CD4-positive, alpha-beta T cell treated with Interleukin-4 for 4 hours (primary cell): Measurements from ENCODE around the gene STK11.
A peak's percentile ranks its signal among the peaks of the same experiment; 100 is the strongest.

Source experiments
- DNase-seq: peaks from one replicate; pipeline ENCODE4 v3.0.0-alpha.2; 2020

The STK11 gene

GRCh38 chr19:1251330-1252220 is 46.0 kb downstream of the STK11 start:
- no peak for DNase-seq

DNA sequence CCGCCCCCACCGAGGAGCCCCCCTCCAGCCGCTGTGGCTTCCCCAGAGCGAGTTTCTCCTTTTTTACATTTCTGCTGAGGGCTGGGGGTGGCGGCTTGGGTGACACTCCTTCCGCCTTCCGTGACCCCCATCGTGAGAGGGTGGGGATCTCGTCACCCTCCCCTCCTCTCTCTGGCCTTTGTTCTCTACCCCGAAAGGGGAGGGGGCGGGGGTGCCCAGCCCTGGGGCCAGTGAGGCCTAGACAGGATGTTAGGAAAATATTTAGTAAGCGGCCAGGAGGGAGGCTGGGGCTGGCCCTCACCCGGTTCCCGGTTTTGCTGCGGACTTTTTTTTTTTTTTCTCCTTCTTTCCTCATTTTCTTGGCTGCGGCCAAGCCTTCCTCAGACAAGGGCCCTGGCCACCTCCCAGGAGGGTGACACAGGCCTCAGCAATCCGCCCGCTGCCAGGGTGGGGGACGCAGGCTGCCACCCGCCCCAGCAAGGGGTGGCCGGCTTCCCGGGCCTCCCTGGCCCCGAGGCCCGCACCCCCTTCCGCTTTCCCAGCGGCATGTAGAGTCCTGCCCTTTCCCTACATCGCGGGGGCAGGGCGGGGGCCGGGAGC is 46.7 kb downstream of the STK11 start:
- peak; percentile 82 for DNase-seq

DNA sequence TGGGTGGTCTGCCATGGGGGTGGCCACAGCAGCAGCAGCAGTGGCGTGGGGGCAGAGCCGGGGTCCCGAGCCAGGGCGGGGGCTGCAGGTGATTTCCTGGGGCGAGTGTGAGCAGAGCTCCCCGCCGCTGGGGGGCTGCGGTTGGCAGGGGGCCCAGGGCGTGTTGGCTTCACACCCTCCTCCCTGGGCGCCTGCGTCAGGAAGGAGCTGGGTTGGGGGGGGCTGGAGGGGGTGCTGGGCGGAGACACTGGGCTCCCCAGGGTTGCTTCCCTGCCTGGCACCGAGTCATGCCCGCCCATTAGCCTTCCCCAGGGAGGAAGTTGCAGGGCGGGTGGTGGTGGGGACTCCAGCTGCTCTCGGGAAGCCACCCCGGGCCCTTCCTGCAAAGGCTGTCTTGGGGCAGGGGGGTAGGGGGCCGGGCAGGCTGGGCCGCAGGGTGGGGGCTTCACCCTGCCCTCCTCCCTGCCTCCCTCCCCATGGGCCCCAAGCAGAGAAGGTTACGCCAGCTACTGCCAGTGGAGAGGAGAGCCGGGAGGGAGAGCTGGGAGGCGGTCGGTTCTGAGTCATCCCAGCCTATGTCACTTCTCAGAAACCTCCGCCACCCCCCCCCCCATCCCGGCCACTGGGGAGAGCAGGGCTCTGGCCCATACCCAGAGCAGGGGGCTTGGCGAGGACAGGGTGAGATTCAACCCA is 47.4 kb downstream of the STK11 start:
- peak; percentile 86 for DNase-seq

- no peak for DNase-seq
These were observed 48.0 kb downstream of the STK11 start for GRCh38 chr19:1253514-1254080.

DNA sequence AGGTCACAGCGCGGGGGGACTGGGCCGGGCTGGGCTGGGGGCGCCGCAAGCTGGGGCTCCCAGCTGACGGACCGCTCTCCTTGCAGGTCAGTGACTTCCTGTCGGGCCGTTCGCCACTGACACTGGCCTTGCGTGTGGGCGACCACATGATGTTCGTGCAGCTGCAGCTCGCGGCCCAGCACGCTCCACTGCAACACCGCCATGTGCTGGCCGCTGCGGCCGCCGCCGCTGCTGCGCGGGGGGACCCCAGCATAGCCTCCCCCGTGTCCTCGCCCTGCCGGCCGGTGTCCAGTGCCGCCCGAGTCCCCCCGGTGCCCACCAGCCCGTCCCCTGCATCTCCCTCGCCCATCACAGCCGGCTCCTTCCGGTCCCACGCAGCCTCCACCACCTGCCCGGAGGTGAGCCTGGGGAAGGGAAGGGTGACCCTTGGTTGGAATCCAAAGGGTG is 48.5 kb downstream of the STK11 start:
- DNase-seq, result no peak

GRCh38 chr19:1254530-1255185 is 49.1 kb downstream of the STK11 start:
- DNase-seq, result no peak

DNA sequence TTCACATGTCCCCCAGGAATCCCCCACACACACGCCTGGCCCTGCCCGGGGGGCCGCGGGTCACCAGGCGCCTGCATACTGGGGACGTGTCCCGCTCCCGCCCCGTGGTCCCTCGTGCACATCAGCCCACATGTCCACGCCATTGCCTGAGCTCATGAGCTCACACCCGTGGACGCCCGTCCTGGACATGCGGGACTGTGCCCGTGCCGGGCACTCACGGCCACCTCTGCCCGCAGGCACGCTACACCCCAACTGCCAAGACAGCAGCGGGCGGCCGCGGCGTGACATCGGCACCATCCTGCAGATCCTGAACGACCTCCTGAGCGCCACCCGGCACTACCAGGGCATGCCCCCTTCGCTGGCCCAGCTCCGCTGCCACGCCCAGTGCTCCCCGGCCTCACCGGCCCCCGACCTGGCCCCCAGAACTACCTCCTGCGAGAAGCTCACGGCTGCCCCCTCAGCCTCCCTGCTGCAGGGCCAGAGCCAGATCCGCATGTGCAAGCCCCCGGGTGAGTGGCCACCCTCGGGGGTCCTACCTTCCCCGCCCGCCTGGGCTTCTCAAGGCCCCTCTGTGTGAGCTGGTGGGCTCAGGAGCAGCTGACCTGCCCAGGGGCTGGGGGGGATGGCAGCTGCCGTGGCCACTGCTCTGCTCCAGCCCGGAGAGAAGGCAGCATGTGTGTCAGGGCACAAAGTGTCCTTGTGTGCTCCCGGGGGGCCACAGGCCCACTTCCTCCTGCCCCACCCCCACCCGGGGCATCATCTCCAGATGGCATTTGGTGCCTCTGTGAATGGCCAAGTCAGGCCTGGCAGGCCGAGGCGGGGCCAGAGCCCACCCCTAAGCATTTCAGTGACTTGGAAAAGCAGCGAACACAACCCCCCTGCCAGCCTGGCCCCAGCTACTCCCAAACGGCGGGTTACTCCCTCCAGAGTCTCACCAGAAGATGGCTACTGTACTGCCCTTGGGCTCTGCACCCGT is 49.9 kb downstream of the STK11 start:
- no peak for DNase-seq

DNA sequence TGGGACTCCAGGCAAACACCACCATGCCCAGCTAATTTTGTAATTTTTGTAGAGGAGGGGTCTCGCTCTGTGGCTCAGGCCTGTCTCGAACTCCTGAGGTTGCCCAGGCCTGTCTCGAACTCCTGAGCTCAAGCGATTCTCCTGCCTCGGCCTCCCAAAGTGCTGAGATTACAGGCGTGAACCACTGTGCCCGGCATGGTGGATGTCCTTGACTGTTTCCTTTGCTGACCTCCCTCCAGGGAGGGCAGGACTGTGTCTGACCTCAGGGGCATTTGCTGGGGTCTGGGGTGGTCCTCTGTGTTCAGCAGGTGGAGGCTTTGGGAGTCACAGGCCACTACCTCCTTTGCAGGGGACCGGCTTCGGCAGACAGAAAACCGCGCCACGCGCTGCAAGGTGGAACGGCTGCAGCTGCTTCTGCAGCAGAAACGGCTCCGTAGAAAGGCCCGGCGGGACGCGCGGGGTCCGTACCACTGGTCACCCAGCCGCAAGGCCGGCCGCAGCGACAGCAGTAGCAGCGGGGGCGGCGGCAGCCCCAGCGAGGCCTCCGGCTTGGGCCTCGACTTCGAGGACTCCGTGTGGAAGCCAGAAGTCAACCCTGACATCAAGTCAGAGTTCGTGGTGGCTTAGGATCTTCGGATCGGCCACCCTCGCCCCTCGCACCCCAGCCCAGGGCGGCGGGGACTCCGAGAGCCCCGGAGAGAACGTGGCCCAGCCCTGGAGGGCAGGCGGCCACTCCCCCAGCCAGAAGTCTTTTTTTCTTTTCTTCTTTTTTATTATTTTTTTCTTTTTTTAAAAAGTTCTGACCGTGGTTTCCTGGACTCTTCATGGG is 51.3 kb downstream of the STK11 start:
- DNase-seq, result no peak

- DNase-seq, result no peak
These were observed 52.0 kb downstream of the STK11 start for GRCh38 chr19:1257475-1258162.

DNA sequence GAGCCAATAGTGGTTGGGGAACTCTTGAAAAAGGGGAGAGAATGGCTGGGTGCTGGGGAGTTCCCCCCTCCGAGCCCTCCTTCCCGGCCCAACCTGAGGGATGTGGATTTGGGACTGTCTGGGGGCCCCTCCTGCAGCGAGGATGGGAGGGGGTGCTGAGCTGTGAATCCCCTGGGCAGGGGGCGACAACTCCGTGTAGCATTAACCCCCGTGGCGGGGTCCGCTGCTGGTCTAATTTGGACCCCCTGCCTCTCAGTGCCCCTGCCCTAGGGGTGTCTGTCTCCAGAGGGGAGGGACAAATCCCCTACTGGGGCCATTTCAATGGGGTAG is 52.5 kb downstream of the STK11 start:
- DNase-seq, result no peak

DNA sequence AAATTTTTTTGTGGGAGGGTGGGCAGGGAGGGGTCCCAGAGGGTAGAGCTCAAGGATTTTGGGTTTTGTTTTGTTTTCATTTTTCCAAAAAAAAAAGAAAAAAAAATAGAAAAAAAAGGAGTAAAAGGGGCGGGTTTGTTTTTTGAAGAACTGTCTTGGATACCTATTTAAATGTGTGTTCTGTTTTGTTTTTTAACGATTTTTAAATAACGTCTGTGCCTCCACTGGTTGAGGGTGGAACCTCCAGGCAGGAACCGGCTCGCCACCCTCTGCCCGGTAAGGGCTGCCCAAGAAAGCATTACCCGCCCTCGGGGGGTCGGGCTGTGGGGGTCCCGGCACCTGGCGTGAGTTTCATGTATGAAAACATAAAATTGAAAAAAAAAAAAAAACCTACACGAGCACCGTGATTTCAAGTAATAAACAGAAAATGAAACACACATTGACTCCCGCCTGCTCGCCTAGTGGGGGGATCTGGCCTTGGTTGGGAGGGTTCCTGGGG is 53.2 kb downstream of the STK11 start:
- no peak for DNase-seq

DNA sequence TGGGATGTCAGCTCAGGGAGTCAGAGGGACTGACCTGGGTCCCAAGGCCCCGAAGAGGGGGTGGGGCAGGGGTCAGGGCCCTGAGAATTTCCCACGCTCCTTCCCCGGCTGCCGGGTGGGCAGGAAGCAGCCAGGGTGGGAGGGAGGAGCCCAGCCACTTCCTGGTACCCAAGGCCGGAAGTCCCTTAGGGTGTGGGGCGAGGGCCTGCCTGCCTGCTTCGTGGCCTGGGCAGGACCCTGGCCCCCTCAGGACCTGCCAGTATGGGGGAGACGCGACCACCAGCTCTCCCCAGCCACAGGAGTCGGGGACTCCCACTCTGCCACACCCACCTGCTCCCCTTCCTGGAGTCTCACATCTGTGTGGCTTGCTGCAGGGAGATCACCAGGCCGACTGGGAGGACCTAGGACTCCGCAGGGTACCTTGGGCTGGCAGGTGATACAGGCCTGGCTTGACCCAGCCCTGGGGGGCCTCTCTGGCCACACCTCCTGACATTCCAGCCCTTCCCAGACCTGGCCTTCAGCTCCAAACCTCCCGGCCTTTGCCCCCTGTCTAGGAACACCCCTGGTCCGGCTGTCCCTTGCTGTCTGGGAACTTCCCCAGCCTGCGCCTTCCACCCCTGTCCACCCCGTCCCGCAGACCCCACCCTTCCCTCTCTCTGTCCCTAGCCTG is 53.8 kb downstream of the STK11 start:
- DNase-seq, result peak; percentile 66

DNA sequence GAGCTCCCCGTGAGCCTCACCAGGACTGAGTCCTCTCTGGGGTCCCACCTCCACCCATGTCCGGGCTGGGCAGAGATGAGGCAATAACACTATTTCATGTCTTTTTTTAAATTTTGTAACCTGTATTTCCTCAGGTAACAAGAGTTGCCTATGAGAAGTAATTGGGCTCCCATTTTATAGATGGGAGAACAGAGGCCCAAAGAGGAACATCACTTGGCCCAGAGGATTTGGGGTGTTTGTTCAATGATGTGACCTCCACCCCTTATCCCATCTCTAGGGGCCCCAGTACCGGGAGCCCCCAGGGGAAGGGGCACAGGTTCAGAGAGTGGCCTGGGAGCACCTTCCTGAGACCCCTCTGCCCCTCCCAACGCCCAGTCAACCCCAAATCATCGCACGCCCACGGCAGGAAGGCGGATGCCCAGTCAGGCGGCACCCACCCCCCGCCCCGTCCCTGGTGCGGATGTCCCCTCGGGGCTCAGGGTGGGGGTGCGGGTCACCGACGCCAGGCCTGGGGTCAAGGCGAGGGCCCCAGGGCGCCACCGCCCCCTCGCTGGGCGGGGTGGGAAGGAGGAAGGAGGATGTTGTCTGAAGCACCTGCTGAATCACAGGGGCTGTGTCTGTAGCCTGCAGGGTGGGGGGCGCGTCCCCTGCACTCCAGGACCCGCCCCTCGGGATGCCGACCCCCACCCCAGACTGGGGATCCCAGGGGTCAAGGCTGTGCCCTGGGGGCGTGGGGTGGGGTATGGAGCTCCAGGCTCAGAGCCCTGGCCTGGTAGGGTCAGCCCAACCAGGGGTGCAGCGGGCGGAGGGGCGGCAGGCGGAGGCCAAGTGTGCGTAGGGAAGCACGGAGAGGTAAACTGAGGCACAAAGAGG is 54.5 kb downstream of the STK11 start:
- no peak for DNase-seq

DNA sequence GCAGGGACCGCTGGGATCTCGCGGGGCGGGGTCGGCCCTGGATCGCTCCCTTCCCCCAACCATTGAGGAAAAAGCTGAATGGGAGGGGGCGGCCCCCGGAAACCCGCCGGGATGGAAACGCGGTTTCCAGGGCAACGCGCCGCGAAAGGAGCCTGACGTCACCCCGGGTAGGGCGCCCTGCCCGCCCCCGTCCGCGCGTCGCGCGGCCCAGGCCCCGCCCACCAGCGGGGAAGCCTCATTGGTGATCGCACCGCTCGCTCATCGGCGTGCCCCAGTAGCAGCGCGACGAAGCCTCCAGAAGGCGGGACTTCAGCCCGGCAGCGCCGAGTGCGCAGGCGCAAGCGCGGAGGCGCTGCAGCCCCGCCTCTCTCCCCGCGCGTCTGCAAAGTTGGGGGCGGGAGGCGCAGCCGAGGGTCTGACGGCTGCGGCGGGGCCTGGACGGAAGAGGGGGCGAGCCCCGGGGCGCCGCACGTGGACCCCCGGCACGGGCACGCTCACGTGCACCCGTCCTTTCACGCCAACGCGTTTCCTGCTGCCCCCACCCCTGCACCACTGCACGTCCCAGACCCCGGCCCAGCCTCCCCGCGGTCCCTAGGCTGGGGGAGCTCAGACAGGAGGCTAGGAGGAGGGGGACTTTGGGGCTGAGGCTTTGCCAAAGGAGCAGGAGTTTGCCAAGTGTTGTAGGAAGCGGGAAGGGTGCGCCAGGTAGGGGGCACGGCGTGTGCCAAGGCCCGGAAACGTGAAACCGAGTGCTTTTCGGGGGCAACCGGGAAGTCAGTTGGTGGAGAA is 55.4 kb downstream of the STK11 start:
- DNase-seq, result peak; percentile 97

DNA sequence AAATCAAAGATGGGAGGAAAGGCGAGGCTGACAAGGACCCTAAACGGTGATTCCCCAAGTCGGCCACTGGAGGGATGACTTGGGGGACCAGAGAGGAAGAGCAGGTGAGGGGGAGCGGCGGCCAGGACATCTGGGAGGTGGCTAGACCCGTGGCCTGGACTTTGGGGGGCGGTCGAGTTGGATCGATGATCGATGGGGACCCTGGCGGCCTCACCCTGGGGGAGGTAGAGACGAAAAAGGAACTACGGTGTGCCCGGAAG is 55.9 kb downstream of the STK11 start:
- DNase-seq, result no peak

DNA sequence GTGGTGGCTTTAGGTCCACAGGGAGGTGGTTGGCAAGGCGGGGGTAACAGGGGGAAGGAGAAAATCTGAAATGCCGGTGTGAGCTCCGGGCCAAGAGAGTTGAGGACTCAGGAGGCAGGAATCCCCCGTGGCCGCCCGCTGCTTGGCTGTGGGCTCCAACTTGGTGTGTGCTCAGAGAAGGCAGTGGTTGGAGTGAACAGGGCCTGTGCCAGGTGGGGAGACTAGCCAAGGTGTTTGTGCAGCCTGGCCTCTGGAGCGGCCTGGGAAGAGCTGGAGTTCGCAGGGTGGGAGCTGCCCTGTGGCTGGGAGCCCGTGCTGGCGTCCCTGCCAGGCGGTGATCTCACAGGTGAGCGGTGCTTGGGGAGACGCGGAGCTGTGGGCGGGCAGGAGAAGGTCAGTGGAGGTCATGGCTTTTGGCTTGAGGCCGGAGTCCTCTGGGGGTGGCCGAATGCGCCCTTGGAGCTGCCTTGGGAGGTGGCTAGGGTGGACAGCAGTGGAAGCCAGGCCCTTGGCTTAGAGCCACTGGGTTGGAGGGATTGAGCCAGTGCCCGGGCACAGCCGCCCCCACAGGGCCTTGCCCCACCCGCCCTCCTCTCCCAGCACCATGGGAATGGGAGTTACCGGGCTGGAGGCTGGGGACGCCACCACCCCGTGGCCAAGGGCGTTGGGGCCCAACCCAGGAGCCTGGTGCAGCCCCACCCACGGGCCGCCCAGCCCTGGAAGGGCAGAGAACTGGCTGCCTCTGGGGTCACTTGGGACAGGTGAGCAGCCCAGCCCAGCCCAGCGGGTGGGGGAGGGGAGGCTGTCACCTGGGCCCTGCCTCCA is 56.4 kb downstream of the STK11 start:
- DNase-seq, result no peak

DNA sequence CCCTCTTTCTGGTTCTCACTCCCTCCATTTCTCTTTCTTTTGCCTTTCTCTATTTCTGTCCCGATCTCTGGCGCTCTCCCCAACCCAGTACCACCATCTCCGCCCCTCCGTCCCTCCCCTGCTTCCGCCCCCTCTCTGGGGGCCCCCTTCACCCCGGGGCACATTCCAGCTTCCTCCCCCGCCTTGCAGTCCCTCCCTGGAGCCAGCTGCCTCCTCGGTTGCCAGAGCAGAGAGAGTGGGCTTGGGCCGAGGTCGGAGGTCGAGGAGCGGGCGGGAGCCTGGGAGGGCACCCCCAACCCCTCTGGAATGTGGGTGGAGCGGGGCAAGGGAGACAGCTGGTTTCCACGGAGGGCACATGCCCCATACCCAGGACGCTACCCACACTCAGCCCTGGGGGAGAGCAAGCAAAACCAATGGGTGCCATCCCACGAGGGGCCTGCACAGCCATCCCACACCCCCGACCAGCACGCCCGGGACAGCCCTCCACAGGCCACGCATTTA is 57.1 kb downstream of the STK11 start:
- no peak for DNase-seq
